AG04449 (cell line): ENCODE data around the gene DZIP3.

ENCODE experiments used
- CTCF ChIA-PET: fragments of 350-600 bp; formaldehyde crosslinking; extraction: SDS; loops from one replicate; lab custom pipeline; 2021; ENCODE audit warnings: antibody characterized with exemption; lab: Yijun Ruan, JAX
- POLR2A ChIA-PET: fragments of 400-600, 350-600 bp; formaldehyde crosslinking; extraction: SDS; loops from one replicate; lab custom pipeline; 2020; ENCODE audit warnings: antibody characterized with exemption, inconsistent platforms; lab: Yijun Ruan, JAX
- DNase-seq: peaks from one replicate; pipeline ENCODE4 v3.0.0-alpha.2; 2010; ENCODE audit warnings: low read depth, low spot score
- H3K4me3 ChIP-seq: 2 replicates; pipeline ENCODE4 v1.5.1; 2011; ENCODE audit warnings: low read depth, mild to moderate bottlenecking, control low read depth, low read length
- CTCF ChIP-seq: IDR thresholded peaks from one replicate; pipeline ENCODE4 v1.5.1; 2011; ENCODE audit warnings: mild to moderate bottlenecking, moderate library complexity, low read length, control low read depth, inconsistent platforms; ENCODE audit not compliant: insufficient read depth; ENCODE audit errors: missing control alignments

The DZIP3 gene

GRCh38 chr3:108552267-108553159, 37.0 kb upstream of the DZIP3 start:
- ChIA-PET CTCF (interaction anchor here (0.6 to 7.3 kb wide), 35 partner anchors 7 to 1317 kb away, joined by 3 to 239 read pairs (median 5); partner anchors contain the start of genes CIP2A and DZIP3), POLR2A (no interaction called here)
- no peak for TF ChIP-seq CTCF
- no peak overlapping the region for H3K4me3 ChIP-seq
- DNase-seq = no peak

- no peak overlapping the region for H3K4me3 ChIP-seq
- POLR2A ChIA-PET = no interaction called here
- CTCF ChIA-PET = interaction anchor here (1.3 to 7.3 kb wide), 9 partner anchors 9 to 401 kb away, joined by 3 to 239 read pairs (median 7); no protein-coding TSS in a partner anchor
- TF ChIP-seq CTCF = no peak
- DNase-seq = no peak
These were observed 35.3 kb upstream of the DZIP3 start for GRCh38 chr3:108554229-108554628.

- no peak for TF ChIP-seq CTCF
- H3K4me3 ChIP-seq = no peak overlapping the region
- no peak for DNase-seq
- ChIA-PET POLR2A (no interaction called here), CTCF (interaction anchor here (0.7 to 7.3 kb wide), 8 partner anchors 8 to 308 kb away, joined by 3 to 239 read pairs (median 6); no protein-coding TSS in a partner anchor)
These were observed 34.5 kb upstream of the DZIP3 start for GRCh38 chr3:108554913-108555571.

- DNase-seq = no peak
- no peak for TF ChIP-seq CTCF
- POLR2A ChIA-PET = no interaction called here
- H3K4me3 ChIP-seq = no peak overlapping the region
- CTCF ChIA-PET = interaction anchor here (1.4 to 7.3 kb wide), 2 partner anchors 50 to 65 kb away, joined by 4 to 239 read pairs; no protein-coding TSS in a partner anchor
These were observed 33.4 kb upstream of the DZIP3 start for GRCh38 chr3:108555966-108556581.

- ChIA-PET POLR2A (no interaction called here), CTCF (interaction anchor here (1.1 to 2.7 kb wide), 4 partner anchors 8 to 85 kb away, joined by 3 to 17 read pairs (median 6); no protein-coding TSS in a partner anchor)
- no peak for DNase-seq
- no peak overlapping the region for H3K4me3 ChIP-seq
- no peak for TF ChIP-seq CTCF
These were observed 27.0 kb upstream of the DZIP3 start for GRCh38 chr3:108562565-108562964.
